Suprapubic skin (tissue), 4 donors: Measurements from ENCODE around the gene FNDC8.

ENCODE experiments used
- POLR2A ChIP-seq, 2 donors: fragments of 450-650 bp; IDR thresholded peaks; one replicate each; pipeline ENCODE4 v1.6.1; 2017; ENCODE audit warnings: antibody characterized with exemption in 2 of 2, mild to moderate bottlenecking in 2 of 2, moderate library complexity in 2 of 2
- POLR2AphosphoS5 ChIP-seq, 3 donors: sonication (generic); formaldehyde crosslinking; IDR thresholded peaks; one replicate each; pipeline ENCODE4 v1.6.1; 2017; ENCODE audit warnings: antibody characterized with exemption in 3 of 3
- TF ChIP-seq, protein P1 (sequence below), 2 donors: fragments of 200-600 bp in 1 of 2; fragments of 450-650 bp in 1 of 2; sonication (generic) in 1 of 2; IDR thresholded peaks; one replicate each; pipeline ENCODE4 v1.5.1; 2016 to 2019; ENCODE audit warnings: antibody characterized with exemption in 2 of 2, mild to moderate bottlenecking in 1 of 2, moderate library complexity in 1 of 2

- TF ChIP-seq, protein P1, sequence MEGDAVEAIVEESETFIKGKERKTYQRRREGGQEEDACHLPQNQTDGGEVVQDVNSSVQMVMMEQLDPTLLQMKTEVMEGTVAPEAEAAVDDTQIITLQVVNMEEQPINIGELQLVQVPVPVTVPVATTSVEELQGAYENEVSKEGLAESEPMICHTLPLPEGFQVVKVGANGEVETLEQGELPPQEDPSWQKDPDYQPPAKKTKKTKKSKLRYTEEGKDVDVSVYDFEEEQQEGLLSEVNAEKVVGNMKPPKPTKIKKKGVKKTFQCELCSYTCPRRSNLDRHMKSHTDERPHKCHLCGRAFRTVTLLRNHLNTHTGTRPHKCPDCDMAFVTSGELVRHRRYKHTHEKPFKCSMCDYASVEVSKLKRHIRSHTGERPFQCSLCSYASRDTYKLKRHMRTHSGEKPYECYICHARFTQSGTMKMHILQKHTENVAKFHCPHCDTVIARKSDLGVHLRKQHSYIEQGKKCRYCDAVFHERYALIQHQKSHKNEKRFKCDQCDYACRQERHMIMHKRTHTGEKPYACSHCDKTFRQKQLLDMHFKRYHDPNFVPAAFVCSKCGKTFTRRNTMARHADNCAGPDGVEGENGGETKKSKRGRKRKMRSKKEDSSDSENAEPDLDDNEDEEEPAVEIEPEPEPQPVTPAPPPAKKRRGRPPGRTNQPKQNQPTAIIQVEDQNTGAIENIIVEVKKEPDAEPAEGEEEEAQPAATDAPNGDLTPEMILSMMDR (IDR thresholded peaks at IDR 0.05), result no peak
- TF ChIP-seq POLR2AphosphoS5 (IDR thresholded peaks at IDR 0.05), result no peak
- TF ChIP-seq POLR2A (IDR thresholded peaks at IDR 0.05), result no peak
These were observed 26.7 kb downstream of the FNDC8 start for GRCh38 chr17:35148144-35148543.
